Vagina (tissue), 2 donors: Measurements from ENCODE around the gene ALK.

Experiments used
- CTCF ChIP-seq, 3 experiments: fragments of 450-650 bp in 2 of 3; fragments of 200-600 bp in 1 of 3; sonication (generic) in 1 of 3; IDR thresholded peaks; one replicate each; pipeline ENCODE4 v1.5.1; 2017 to 2019; ENCODE audit warnings: antibody characterized with exemption in 3 of 3, mild to moderate bottlenecking in 2 of 3, moderate library complexity in 2 of 3
- POLR2A ChIP-seq, 2 donors: fragments of 450-650 bp; IDR thresholded peaks; one replicate each; pipeline ENCODE4 v1.6.1; 2017; ENCODE audit warnings: antibody characterized with exemption in 2 of 2, mild to moderate bottlenecking in 2 of 2, moderate library complexity in 2 of 2

- TF ChIP-seq CTCF (IDR thresholded peaks at IDR 0.05) (no peak), POLR2A (IDR thresholded peaks at IDR 0.05) (no peak)
Measured at GRCh38 chr2:29774624-29775023, 146.8 kb downstream of the ALK start.
